Esophagus muscularis mucosa (tissue), 4 donors: ENCODE results near the gene ACTMAP. TPM values are rescaled to one million over a fixed set of nuclear protein-coding genes. Genes with fewer than 3 reads are reported as not detected.

Source experiments
- DNase-seq: peaks from one replicate; pipeline ENCODE4 v3.0.0-alpha.2; 2017; ENCODE audit errors: extremely low spot score
- H3K27ac ChIP-seq, 4 donors: fragments of 200-600 bp; sonication (generic); replicated peaks in 1 of 4; 1 replicate in 3 of 4; 2 replicates in 1 of 4; pipeline ENCODE4 v1.5.1; 2016 to 2019; ENCODE audit warnings: mild to moderate bottlenecking in 1 of 4
- H3K27me3 ChIP-seq, 4 donors: fragments of 200-600 bp; sonication (generic); one replicate each; pipeline versions ENCODE4 v1.5.1 to v1.6.0; 2016 to 2019
- H3K36me3 ChIP-seq, 4 donors: fragments of 200-600 bp; sonication (generic); one replicate each; pipeline ENCODE4 v1.5.1; 2016 to 2019
- H3K4me1 ChIP-seq, 4 donors: fragments of 200-600 bp; sonication (generic); one replicate each; pipeline ENCODE4 v1.5.1; 2016 to 2019
- H3K4me3 ChIP-seq, 4 donors: fragments of 200-600 bp; sonication (generic); 1 replicate in 2 of 4; 2 replicates in 2 of 4; pipeline ENCODE4 v1.5.1; 2016 to 2019; ENCODE audit warnings: mild to moderate bottlenecking in 4 of 4, moderate library complexity in 1 of 4
- H3K9me3 ChIP-seq, 4 donors: fragments of 200-600 bp; sonication (generic); 1 replicate in 3 of 4; 2 replicates in 1 of 4; pipeline ENCODE4 v1.5.1; 2016 to 2019
- CTCF ChIP-seq, 3 experiments: fragments of 200-600 bp in 2 of 3; fragments of 450-650 bp in 1 of 3; sonication (generic) in 2 of 3; IDR thresholded peaks; one replicate each; pipeline ENCODE4 v1.5.1; 2017 to 2019; ENCODE audit warnings: antibody characterized with exemption in 3 of 3, mild to moderate bottlenecking in 2 of 3, moderate library complexity in 1 of 3
- EP300 ChIP-seq: sonication (generic); formaldehyde crosslinking; IDR thresholded peaks from one replicate; pipeline ENCODE4 v1.6.1; 2017; ENCODE audit warnings: antibody characterized with exemption
- POLR2A ChIP-seq: fragments of 450-650 bp; IDR thresholded peaks from one replicate; pipeline ENCODE4 v1.6.1; 2017; ENCODE audit warnings: antibody characterized with exemption, moderate library complexity, mild to moderate bottlenecking, low read depth
- POLR2AphosphoS5 ChIP-seq, 2 donors: sonication (generic); formaldehyde crosslinking; IDR thresholded peaks; one replicate each; pipeline ENCODE4 v1.6.1; 2017; ENCODE audit warnings: antibody characterized with exemption in 2 of 2
- WGBS: methylation state at CpG from one replicate; pipeline ENCODE4 v1.1.5; 2018; 5-methylcytosine and 5-hydroxymethylcytosine counted together
- intact Hi-C: fragments of 100-400 bp; cut with DNase I; formaldehyde crosslinking; loops from one replicate; pipeline ENCODE4 v1.15.1; 2023
- total RNA-seq, 4 donors: library from RNA; depleted of rRNA; stranded (reverse); fragments of >200 nt; gene quantifications; one replicate each; pipeline versions ENCODE4 v1.1.0 to v1.2.1, GENCODE V29; 2016

Gene ACTMAP
- total RNA-seq, 4 donors from 2014 or later, result 1.7 to 4.6 (median 3.7) TPM

GRCh38 chr19:40717325-40717879 lies 32.9 kb downstream of the ACTMAP start:
- Histone ChIP-seq H3K4me3 (peak overlapping the region; percentile 73 to 92 (median 78)), H3K27me3 (no peaks in the 10 kb centered on the region), H3K9me3 (no peaks in the 10 kb centered on the region), H3K27ac (peak overlapping the region; percentile 95 to 99 (median 98)), H3K4me1 (peaks cover 37 to 88% (median 75%) of the 10 kb centered on the region in 4 donors), H3K36me3 (peaks cover 0 to 19% (median 11%) of the 10 kb centered on the region in 4 donors)
- no peak for DNase-seq
- no CpG with 5 or more reads among the region's 20 CpGs for whole genome bisulfite sequencing
- intact Hi-C loops, result no loop called here
- TF ChIP-seq POLR2AphosphoS5 (IDR thresholded peaks at IDR 0.05) (no peak), EP300 (no peak), CTCF (IDR thresholded peaks at IDR 0.05) (peak in 1 of 3 experiments; percentile 3)

GRCh38 chr19:40716482-40717324 lies 33.6 kb downstream of the ACTMAP start, which contains the start of the genes COQ8B and ITPKC:
Gene COQ8B (minus strand): TSS chr19:40716886. CDS start chr19:40714632, 2,254 bp downstream.
Gene ITPKC (plus strand): TSS chr19:40717112. CDS start chr19:40717136, 24 bp downstream.
- peaks cover 0 to 24% (median 17%) of the 10 kb centered on the region in 4 donors for H3K36me3 ChIP-seq
- H3K4me3 ChIP-seq, result peak within 1 kb of the TSS; percentile 73 to 92 (median 78)
- DNase-seq, result peak; percentile 100
- intact Hi-C loops, result no loop called here
- WGBS, result 0% methylated on average over 1 of the region's 76 CpGs
- H3K27me3 ChIP-seq, result no peaks in the 10 kb centered on the region
- no peaks in the 10 kb centered on the region for H3K9me3 ChIP-seq
- peak within 1 kb of the TSS; percentile 95 to 99 (median 98) for H3K27ac ChIP-seq
- TF ChIP-seq POLR2A (peak; percentile 82), EP300 (no peak), CTCF (IDR thresholded peaks at IDR 0.05) (peak; percentile 9 to 38 (median 33)), POLR2AphosphoS5 (IDR thresholded peaks at IDR 0.05) (peak; percentile 97 to 99)
- peaks cover 30 to 82% (median 68%) of the 10 kb centered on the region in 4 donors for H3K4me1 ChIP-seq

GRCh38 chr19:40716031-40716481 lies 34.2 kb downstream of the ACTMAP start:
- H3K4me3 ChIP-seq, result peak overlapping the region; percentile 73 to 92 (median 78)
- intact Hi-C loops, result no loop called here
- peak overlapping the region; percentile 95 to 99 (median 98) for H3K27ac ChIP-seq
- peaks cover 0 to 27% (median 22%) of the 10 kb centered on the region in 4 donors for H3K36me3 ChIP-seq
- 7% methylated on average over 8 of the region's 8 CpGs for whole genome bisulfite sequencing
- TF ChIP-seq CTCF (IDR thresholded peaks at IDR 0.05) (no peak), EP300 (no peak), POLR2A (no peak), POLR2AphosphoS5 (IDR thresholded peaks at IDR 0.05) (no peak)
- no peaks in the 10 kb centered on the region for H3K9me3 ChIP-seq
- no peak for DNase-seq
- H3K4me1 ChIP-seq, result peaks cover 23 to 75% (median 62%) of the 10 kb centered on the region in 4 donors
- H3K27me3 ChIP-seq, result no peaks in the 10 kb centered on the region

- WGBS, result 2% methylated on average over 30 of the region's 31 CpGs
Measured at GRCh38 chr19:40714441-40715299, 35.6 kb downstream of the ACTMAP start.

More at GRCh38 chr19:40714441-40715299, 35.6 kb downstream of the ACTMAP start:
- TF ChIP-seq POLR2AphosphoS5 (IDR thresholded peaks at IDR 0.05), result peak in 1 of 2 donors; percentile 77
- no peak for TF ChIP-seq EP300
- TF ChIP-seq CTCF (IDR thresholded peaks at IDR 0.05), result peak in 1 of 3 experiments; percentile 2
- no peaks in the 10 kb centered on the region for H3K9me3 ChIP-seq
- H3K27me3 ChIP-seq, result no peaks in the 10 kb centered on the region
- intact Hi-C loops, result no loop called here
- peak overlapping the region; percentile 95 to 99 (median 98) for H3K27ac ChIP-seq
- H3K4me1 ChIP-seq, result peaks cover 21 to 62% (median 48%) of the 10 kb centered on the region in 4 donors
- peaks cover 5 to 40% (median 35%) of the 10 kb centered on the region in 4 donors for H3K36me3 ChIP-seq
- peak overlapping the region; percentile 73 to 92 (median 78) for H3K4me3 ChIP-seq
- peak; percentile 98 for DNase-seq
